GM18507 (cell line): ENCODE measurements around the gene ZNHIT3.
"Not testable (repeated sequence)": the region's sequence is repeated elsewhere in the genome, so short reads cannot be mapped to it uniquely, and the experiment has no call there.

Source experiments
- DNase-seq: peaks from one replicate; pipeline ENCODE4 v3.0.0; 2011; ENCODE audit warnings: low read depth; ENCODE audit not compliant: insufficient read length; ENCODE audit errors: extremely low spot score
- FAIRE-seq: peaks from 2 replicates; lab custom pipeline; 2011; peaks lifted over from hg19 to GRCh38; lab: Jason Lieb, UNC

ZNHIT3 gene

DNA sequence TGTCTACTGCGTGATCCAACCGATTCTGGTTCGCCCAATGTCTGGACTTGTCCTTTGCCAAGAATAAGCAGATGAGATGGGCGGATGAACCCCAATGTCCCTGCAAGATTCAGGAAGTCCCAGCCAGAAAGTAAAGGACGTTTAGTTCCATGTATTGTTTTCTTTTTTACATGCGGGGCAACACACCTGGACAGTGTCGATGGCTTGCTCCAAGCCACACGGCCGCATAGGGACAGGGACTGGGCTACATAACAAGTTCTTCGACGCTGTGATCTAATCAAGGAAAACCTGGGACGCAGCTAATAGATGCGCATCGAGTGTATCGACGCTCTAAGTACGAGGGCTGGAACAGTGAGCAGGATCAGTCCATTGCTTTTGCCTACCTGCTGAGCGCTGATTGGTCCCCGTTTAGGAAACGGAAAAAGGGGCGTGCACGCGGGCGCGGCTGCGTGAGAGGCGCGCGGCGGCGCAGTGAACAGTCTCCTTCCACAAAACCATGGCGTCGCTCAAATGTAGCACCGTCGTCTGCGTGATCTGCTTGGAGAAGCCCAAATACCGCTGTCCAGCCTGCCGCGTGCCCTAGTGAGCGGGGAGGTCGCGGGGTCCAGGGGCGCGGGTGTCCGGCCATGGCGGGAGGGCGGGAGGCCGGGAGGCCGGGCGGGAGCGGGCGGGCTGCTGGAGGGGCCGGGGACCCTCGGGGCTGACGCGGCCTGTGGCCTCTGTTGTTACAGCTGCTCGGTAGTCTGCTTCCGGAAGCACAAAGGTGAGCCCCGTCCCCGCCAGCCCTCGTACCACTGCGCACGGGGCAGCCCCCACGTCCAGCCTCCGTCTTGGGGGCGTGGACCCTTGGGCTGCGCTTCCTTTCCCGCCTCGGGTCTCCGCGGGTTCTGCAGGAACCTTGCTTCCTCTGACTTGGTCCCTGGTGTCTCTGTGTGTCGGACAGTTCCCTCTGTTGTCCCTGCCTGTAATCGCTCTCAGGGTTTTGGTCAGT, at the start of gene ZNHIT3:
Gene ZNHIT3, plus strand, starts transcription at position 478 of the 991 bp plus-strand sequence. Its CDS starts 19 bp downstream, at position 497.
- FAIRE-seq: no peak
- peak; percentile 95 for DNase-seq

DNA sequence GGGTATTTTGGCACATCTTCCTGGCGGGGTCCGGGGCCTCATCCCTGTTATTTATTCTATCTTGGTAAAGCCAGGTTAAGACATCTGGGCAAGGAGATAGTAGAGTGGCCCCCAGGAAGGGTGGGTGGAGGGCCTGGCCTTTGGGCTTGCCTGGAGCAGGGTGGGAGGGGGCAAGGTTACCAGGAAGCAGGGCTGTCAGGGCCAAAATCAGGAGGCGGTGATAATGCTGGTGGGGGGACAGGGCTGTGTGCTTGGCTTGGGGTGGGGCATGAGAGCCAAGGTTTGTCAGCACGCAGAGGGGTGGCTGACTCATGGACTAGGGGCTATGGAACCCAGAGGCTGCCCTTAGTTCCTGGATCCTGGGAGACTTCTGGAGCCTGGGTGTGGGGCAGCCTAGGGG, 44.7 kb upstream of the ZNHIT3 start:
- not testable (repeated sequence) for FAIRE-seq, DNase-seq

DNA sequence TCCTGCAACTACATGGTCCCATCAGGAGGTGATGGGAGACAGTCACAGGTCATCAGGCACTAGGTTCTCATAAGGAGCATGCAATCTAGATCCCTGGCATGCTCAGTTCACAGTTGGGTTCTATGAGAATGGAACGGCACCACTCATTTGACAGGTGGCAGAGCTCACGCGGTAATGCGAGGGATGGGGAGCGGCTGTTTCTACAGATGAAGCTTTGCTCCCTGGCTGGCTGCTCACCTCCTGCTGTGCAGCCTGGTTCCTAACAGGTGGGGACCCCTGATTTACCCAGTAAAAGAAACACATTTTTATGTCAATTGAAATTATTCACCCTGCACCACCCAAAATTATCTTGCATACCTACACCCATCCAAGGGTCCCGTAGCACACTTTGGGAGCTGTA, 42.7 kb upstream of the ZNHIT3 start:
- DNase-seq: no peak
- FAIRE-seq: no peak

DNA sequence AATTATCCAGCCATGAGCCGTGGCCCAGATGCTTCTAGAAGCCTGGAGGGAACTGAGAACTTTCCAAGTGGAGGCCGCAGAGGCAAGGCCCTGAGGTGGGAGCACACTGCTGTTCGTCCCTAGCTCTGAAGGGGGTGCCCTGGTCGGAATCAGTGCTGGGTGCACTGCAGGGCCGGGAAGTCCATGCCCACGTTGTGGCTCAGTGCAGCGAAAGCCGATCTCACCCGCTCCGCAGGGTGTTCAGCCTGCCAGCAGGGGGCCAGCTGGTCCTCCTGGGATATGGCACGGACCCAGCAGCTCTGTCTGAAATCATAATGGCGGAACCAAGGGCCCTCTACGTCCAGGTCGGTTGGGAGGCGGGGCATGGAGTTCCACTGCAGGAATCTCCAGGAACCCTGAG, 36.5 kb upstream of the ZNHIT3 start:
- FAIRE-seq, DNase-seq: not testable (repeated sequence)

DNA sequence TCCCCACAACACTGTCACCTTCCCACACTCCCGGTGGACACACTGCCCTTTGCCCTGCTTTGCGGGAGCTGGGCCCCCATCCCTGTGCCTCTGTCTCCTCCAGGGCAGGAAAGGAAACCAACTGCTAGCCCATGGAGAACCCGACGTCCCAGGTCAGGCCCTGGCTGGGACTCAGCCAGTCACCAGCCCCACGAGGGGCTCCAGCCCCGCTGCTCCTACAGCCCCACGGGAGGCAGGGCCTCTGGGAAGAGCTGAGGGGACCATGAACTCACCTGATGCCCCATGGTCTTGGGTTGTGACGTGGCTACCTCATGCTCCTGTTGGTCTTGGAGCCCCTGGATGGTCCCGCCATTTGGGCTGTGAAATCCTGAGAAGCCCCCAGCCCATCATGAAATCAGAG, 33.6 kb upstream of the ZNHIT3 start:
- not testable (repeated sequence) for FAIRE-seq, DNase-seq

DNA sequence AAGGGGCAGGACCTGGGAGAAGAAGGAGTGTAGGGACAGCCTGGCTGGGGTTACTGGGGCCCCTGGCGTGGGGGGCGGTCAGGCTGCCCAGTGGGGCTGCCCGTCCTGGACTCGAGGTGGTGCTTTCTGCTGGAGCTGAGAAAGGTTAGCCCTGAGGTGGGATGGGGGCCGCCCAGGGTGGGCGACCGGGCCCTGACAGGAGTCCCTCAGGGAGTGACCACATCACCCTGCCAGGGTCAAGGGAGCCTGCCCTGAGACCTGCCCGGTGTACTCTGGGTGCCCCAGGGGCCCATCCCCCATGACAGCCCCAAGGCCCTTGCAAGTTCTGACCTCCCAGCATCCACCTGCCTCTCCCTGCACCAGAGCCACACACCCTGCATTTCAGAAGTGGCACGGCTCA, 28.8 kb upstream of the ZNHIT3 start:
- DNase-seq, FAIRE-seq: not testable (repeated sequence)

DNA sequence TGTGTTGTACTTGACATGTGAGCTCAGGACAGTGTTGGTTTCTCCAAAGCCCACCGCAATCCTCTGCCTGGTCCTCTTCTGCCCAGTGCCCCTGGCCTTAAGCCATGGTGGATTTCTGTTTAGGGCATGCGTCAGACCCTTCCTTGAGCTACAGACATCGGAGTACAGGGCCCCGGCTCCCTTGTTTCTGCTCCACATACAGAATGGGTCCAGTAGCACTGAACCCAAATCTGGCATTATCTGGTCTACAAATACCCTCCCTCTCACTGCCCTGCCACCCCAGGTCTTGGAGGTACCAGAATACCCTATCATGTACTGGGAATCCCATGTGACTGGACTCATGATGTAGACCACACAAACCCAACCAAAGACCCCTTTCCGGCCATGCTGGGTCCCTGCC, 27.4 kb upstream of the ZNHIT3 start:
- FAIRE-seq: no peak
- DNase-seq: no peak

DNA sequence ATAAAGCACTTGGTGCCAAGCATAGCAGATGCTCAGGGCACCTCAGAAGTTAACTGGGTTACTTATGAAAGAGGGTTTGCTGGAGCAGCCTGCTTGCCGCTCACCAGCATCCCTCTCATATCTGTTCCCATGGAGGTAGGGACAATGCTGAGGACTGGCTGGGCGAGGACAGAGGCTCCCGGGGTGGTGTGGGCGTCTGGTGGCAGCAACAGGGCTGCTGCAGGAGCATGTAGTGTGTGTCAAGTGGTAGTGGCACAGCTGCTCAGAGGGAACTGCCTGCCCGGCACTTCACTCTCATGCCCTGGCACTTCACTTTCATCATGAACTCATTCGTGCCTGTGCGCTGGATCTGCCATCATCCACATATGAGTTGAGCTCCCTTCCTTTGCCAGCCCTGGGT, 26.9 kb upstream of the ZNHIT3 start:
- DNase-seq (no peak), FAIRE-seq (no peak)

DNA sequence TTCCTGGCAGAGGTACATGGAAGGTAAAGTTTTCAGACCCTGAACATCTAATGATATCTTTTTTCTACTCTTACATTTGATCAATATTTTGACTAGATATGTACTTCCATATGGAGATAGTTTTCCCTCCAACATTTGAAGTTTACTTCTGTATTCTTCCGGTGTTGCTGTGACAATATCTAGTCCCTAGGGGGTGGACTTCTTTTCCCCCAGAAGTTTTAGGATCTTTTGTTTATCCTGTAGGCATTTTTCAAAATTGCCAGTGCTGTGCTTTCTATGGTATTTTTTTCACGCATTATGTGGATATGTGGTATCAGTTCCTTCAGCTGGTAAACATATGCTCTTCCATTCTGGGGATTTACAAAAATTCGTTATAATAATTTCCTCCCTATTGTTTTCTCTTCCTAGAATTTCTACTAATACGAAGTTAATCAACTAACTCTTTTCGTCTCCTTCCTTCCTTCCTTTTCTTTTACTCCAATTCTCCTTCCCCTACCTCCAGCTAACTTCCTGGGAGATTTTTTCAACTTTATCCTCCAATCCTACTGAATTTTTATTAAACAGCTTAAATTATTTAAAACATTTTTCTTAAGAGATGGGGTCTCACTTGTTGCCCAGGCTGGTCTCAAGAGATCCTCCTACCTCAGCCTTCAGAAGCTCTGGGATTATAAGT, 26.1 kb upstream of the ZNHIT3 start:
- DNase-seq: no peak

DNA sequence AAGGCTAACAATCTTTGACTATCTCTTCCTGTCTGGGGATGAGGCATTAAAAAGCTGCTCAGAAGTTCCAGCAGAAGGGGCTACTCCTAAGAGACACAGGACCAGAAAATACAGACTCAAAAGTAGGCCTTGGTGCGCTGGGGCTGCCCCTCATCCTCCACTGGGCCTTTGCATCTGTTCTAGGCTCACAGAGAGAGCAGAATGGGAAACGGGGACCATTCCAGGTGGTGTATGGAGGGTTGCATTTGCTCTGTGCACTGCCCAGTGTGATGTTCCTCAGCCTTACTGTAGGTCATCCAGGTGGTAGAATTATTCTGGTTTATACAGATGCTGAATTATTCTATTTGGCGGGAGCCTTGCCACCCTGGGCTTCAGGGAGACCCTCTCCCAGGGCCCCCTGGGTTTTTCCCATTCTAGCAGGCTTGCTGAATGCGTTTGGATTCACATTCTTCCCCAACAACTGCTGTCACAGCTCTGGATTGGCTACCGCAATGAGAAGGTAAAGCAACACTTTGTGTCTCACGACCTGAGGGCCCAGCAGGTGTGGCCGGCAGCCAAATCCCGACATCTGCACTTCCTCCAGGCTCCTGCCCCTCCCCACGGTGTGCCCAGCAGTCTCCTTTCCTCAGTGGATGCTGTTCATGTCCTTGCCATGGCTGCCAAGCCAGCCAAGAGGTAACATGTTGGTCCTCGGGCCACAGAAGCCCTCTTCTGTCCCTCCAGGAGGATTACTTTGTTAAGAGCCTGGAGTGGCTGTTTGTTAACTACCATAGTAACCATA, 25.0 kb upstream of the ZNHIT3 start:
- no peak for FAIRE-seq
- DNase-seq: no peak

More for the DNA sequence above, 26.1 kb upstream of the ZNHIT3 start:
- FAIRE-seq: no peak

DNA sequence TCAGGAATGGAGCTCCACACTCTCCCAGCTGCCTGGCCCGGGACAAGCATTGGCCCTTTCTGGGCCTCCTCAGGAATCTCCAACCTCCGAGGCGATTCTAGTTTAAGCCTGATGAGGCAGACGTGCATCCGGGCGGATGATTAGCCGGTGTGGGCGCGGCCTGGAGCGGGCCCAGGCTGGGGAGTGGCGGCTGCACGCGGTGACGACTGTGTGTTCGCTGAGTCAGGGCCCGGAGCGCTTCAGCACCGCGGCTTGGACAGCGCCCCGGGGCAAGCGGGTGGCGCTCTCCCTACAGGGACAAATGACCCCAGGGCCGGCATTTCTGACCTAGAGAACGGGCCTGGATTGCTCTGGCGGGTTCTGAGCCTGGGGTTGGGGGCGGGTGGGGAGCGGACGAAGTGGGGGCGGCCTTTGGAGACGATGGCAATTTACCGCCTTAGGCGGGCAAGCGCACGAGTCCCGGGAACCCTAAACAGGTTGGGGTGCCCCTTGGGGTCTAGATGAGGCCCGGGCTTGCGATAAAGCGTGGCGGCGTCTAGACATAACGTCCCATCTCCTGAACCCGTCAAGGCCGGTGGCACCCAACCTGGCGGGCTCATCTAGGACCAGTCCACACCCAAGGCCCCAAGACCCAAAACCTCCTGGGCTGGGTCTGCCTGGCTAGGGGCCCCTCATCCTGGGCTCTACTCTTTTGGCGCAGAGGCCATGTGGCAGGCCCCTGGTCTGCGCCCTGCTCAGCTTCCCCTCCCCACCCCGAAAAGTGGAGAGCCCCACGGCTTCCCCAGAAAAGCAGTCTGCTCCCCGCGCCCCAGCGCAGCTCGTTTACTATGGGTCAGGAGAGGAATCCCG, 22.3 kb upstream of the ZNHIT3 start:
- no peak for DNase-seq
- FAIRE-seq: no peak

DNA sequence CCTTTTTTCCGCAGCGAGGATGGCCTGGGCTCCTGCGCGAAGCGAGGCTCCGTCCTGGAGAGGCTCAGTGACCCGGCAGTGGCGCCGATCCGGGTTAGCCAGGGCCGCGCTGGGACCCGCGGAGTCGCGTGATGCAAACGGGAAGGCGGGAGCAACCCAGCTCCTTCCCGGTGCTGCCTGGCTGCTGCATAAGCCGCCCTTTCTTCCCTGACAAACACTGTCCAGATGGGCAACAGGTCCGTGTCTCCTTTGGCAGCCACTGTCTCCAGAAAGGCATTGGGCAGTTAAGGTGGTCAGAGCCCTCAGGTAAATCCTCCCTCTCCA, 21.8 kb upstream of the ZNHIT3 start:
- DNase-seq (no peak), FAIRE-seq (no peak)

DNA sequence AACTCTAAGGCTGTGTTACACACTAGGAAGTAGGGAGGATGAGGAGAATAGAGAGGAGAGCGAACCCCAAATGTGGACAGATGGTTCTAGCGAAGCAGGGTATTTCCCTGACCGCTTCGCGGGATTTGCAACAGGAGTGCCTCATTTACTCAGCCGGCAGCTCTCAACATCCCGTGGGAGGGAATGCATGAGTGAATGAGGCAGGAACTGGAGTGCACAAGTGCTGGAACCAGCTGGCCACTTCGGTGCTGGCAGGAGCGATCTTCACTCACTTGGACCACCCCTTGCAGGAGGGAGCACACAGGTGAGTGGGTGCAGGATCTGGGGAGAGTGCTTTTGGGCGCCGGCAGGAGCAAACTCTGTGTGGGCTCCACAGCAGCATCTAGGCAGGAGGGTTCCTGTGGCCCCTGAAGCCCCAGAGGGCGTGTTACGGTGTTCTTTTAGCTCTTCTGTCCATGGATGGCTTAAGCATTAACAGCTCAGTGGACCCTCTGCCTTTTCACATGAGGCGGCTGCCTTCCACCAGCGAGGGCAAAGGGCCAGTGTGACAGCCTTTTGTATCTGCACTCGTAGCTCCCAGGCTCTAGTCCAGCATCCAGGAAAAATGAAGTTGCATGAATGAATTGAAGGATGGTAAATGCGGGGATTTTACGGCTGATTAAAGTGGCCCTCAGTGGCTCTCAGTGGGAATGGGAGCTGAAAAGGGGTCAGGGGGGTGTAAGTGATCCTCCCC, 17.4 kb upstream of the ZNHIT3 start:
- no peak for FAIRE-seq
- no peak for DNase-seq

DNA sequence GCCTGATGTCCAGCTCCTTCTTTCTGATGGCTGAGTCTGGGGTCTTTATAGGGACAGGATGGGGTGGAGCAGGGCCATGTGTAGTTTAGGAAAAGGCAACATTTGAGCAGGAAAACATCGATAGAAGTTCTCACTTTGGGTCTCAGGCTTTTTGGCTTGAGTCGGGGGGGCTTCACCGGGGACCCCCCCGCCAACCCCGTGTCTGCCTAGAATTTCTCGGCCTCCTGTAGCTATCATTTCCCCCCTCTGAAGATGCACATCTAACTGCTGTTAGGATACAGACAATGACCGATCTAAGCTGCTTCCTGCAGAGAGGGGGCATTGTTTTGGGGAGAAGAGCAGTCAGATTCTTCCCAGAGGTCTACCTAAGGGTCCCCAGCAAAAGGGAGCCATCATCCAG, 16.7 kb upstream of the ZNHIT3 start:
- DNase-seq: no peak
- FAIRE-seq: no peak

DNA sequence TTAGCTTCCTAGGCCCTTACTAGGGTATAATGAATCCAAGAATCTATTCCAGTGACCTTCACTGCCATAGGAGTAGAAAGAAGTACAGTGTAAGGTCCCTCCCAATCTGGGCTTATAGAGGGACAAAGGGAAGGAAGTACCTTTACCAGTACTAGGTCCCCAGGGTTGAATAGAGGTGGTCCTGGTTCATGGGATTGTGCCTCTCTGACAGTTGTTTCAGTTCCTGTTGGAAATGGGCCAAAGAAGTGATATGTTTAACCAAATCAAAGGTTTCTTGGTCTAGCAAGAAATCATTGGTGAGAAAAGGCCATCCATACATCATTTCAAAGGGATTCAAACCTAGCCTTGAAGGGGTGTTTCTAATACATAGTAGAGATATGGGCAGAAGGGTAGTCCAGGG, 16.0 kb upstream of the ZNHIT3 start:
- no peak for FAIRE-seq

DNA sequence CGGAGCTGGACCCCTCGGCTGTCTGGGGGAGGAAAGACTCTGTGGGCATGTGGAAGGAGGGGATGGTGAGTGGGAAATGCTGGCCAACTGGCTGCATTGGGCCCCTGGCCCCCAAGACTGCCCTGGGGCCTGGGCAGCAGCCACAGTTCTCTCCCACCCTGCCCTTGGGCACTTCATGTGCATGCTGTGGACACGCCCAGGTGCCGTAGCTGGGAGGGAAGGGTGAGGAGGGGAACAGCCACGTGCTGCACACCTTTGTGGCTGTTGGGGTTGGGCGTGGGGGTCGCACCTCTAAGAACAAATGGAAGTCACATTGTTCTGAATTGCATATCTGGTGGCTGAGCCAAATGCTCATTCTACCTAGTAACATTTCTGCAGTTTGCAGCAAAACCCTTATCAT, 11.9 kb upstream of the ZNHIT3 start:
- FAIRE-seq (no peak), DNase-seq (no peak)

More for the DNA sequence above, 16.0 kb upstream of the ZNHIT3 start:
- no peak for DNase-seq

DNA sequence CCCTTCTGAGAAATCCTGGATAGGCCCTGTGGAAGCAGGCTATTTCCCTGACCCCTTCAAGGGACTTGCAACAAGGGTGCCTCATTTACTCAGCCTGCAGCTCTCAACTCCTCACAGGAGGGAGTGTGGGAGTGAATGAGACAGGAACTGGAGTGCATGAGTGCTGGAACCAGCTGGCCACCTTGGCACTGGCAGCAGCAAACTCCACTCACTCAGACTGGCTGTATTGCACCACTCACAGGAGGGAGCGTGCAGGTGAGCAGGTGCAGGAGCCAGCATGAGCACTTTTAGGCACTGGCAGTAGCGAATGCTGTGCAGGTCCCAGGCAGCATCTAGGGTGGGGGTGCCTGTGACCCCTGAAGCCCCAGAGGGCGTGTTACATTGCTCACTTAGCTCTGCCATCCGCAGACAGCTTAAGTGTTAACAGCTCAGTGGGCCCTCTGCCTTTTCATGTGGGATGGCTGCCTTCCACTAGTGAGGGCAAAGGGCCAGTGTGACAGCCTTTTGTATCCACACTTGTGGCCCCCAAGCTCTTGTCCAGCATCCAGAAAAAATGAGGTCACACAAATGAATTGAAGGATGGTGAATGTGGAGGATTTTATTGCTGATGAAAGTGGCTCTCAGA, 11.0 kb upstream of the ZNHIT3 start:
- DNase-seq (no peak), FAIRE-seq (no peak)

DNA sequence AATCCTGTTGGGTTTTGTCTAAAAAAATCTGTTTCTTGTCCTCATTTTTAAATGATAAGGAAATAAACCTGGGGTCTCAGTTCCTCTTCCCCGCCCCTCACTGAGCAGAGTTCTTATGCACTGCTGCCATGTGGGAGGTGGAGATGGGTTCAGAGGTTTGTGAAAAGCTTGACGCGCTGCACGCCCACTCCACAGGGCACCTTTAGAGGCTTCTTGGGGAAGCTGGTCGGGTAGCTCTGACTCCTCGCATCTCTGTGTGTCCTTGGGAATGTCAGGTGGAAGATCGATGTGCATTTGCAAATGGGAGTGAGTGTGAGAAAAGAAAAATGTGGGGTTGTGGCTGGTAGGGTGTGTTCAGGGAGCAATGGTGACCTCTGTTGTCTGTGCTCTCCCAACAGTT, 4.7 kb upstream of the ZNHIT3 start:
- FAIRE-seq (no peak), DNase-seq (no peak)
